Stimulated activated CD4-positive, alpha-beta T cell treated with anti-CD3 and anti-CD28 coated beads, Interleukin-2, amount 100 ng/mL, for 4 hours (primary cell): ENCODE measurements around the gene TMPRSS6.

ENCODE experiments used
- DNase-seq: peaks from one replicate; pipeline ENCODE4 v3.0.0-alpha.2; 2020; ENCODE audit warnings: low read depth

The TMPRSS6 gene

GRCh38 chr22:37117092-37117491, 7.6 kb upstream of the TMPRSS6 start:
- no peak for DNase-seq

GRCh38 chr22:37115032-37115431, 5.5 kb upstream of the TMPRSS6 start:
- DNase-seq: no peak

- DNase-seq: no peak
These were observed 4.2 kb upstream of the TMPRSS6 start for GRCh38 chr22:37113757-37114156.

DNA sequence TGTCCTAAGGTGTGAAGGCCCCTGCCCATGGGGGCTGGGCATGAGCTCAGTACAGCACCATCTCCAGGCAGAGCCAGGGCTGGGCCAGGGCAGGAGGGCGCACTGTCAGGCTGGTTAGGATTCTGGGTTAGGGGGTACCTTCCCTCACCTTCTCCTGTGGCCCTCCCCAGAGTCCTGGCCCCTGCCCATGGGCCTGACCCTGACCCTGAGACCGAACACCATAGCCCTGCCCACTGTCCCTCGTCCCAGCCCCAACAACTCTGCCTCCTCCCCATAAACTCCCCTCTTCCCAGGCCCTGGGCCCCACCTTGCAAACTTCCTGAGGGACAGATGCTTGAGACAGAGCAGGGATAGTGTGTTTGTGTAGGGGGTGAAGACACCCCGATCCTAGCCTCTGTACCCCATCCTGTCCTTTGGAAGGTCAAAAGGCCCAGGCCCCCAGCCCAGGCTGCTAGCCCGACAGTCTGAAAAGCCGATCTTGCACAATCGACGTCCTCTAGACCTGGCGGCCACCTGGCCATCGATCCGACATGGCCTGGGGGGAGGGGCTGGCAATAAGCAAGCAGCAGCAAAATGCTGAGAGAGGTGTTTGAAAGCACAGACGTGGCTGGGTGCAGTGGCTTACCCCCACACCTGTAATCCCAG, 2.7 kb upstream of the TMPRSS6 start:
- DNase-seq: no peak

DNA sequence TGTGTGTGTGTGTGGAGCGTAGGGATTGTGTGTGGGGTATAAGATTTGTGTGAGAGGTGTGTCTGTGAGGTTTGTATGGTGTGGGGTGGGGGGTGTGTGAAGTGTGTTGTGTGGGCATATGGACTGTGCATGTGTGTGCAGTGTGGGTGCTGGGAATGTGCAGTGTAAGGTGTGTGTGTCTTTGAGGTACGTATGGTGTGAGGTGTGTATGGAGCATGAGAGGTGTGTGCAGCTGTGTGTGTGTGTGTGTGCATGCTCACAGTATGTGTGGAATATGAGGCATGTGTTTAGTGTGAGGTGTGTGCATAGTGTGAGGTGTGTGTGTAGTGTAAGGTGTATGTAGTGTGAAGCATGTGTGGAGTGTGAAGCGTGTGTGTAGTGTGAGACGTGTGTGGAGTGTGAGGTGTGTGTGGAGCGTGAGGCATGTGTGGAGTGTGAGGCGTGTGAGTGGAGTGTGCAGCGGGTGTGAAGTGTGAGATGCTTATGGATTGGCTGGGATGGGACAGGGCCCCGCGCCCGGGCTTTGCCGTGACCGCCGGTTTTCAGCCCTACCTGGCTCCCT, 1.7 kb upstream of the TMPRSS6 start:
- no peak for DNase-seq

DNA sequence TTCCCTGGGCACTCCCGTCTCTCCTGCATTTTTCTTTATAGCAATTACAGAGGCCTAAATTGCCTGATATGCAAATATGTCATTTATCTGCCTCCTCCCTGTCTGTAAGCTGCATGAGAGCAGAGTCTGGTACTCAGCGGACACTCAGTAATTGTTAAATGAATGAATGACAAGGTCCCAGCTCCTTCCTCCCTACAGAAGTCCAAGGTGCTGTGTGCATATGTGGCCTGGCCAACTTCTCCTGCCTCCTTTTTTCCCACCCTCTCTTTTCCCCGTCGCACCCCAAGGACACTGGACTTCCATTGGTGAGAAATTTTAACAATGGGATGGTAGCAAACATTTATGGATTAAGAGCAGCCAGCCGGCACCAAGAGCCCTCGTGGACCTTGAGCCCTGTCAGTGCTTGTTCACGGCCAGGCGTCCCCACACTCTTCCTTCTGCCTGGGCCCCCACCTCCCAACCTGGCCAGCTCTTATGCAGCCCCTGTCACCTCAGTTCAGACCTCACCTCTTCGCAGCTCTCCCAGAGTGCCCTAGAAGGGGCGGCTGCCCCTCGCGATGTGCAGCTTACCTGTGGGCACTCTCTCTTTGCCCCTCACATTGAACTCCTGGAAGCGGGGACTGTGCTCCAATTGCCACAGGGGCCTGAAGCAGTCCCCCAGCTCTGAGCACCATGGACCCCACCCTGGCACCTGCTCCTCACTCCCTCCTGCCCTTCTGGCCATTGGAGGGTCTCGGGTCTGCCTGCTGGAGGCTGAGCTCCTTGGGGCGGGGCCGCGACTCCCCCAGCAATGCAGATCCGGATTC, 1.5 kb downstream of the TMPRSS6 start:
- DNase-seq: no peak

DNA sequence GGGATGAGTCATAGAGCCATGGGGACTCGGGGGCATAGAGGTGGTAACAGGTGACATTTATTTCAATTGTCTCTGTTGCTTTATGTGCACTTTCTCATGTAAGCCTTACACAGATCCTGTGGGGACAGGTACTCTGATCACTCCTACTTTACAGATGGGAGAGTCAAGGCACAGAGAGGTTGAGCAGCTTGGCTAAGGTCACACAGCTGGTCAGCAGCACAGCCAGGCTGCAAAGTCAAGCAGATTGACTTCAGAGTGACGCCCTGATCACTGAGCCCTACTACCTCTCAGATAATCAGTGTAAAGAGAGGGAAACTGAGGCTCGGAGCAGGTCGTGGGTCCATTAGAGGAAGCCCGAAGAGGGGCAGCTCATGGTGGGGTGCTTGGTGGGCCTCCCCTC, 3.5 kb downstream of the TMPRSS6 start:
- no peak for DNase-seq

GRCh38 chr22:37105154-37105553, 4.4 kb downstream of the TMPRSS6 start:
- DNase-seq: no peak

- no peak for DNase-seq
These were observed 5.7 kb downstream of the TMPRSS6 start for GRCh38 chr22:37103656-37104452.

DNA sequence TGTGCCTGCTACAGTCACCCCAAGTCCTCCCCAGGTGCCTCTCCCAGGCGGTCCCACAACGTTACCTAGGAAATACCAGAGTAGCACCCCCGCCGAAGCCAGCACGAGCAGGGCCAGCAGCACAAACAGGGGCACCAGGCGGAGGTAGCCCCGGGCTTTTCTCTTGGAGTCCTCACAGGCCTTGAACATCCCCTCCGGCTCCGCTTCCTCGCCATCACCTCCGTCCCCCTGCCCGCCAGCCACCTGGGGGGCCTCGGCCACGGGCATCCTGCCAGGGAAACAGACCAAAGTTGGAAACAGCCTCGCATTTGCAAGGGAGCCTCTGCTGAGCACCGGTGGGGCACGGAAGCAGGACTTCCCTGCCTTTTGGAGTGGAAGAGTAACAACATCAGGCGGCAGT, 6.4 kb downstream of the TMPRSS6 start:
- DNase-seq: no peak

- DNase-seq: no peak
These were observed 8.0 kb downstream of the TMPRSS6 start for GRCh38 chr22:37101311-37102066.

DNA sequence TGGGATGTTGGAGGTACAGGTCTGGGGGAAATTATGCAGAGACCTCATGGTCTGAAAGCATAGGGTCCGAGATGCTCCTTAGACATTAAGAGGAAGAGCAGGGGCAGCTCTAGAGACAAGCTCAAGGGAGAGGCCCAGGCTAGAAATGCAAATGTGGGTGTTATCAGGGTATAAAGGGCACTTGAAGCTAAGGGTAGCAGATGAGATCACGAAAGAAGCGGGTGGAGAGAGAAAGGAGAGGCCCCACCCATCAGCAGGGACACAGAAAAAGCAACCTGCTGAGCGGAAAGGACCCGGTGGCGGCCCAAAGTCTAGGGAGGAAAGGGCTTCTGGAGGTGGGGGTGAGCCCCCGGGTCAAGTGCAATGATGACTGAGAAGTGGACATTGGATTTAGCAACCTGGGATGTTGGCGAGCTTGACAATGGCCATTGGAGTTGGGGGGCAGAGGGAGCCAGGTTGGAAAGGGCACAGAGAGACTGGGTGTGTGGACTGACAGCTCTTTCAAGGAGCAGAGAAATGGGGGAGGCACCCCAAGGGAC, 8.9 kb downstream of the TMPRSS6 start:
- no peak for DNase-seq

DNA sequence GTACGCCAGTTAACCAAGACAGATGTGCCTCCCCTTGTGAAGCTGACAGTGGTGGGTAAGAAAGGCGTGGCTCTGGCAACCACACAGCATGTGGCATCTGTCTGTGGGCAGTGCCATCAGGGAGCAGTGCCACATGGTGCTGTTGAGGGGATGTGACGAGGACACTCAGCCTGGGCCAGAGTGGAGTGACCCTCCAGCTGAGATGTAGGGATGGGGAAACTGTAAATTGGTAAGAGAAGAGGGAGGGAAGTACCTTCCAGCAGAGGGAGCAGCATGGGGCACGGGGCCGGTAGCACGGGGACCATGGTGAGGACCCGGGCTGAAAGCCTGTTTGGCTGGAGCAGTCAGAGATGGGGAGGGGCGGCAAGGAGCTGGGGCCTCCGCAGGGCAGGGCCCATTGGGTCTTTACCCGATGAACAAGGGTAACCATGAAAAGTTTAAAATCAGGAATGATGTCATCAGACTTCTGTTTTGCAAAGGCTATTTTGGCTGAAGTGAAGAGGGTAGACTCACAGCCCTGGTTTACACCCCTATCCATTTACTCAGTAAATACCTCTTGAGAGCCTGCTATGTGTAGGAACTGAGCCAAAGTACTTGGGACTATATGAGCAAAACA, 10.4 kb downstream of the TMPRSS6 start:
- no peak for DNase-seq

- no peak for DNase-seq
These were observed 12.2 kb downstream of the TMPRSS6 start for GRCh38 chr22:37097346-37097745.

- peak; percentile 74 for DNase-seq
These were observed 14.4 kb downstream of the TMPRSS6 start for GRCh38 chr22:37095113-37095512.

- DNase-seq: no peak
These were observed 15.3 kb downstream of the TMPRSS6 start for GRCh38 chr22:37094239-37094638.

DNA sequence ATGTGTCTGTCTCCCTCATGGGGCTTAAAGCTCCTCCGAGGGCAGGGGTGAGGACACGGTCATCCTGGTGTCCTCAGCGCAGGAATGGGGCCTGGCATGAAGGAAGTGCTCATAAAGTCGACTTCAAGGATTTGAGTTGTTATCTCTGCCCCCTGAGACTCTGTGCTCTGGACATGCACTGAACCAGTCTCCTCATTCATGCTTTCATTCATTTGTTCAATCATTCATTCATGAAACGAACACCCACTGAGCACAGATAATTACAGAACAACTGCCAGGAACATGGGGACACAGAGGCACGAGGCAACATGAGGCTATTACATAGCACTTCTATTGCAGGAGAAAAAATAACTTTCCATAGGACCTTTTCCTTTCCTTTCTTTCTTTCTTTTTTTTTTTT, 16.5 kb downstream of the TMPRSS6 start:
- no peak for DNase-seq

DNA sequence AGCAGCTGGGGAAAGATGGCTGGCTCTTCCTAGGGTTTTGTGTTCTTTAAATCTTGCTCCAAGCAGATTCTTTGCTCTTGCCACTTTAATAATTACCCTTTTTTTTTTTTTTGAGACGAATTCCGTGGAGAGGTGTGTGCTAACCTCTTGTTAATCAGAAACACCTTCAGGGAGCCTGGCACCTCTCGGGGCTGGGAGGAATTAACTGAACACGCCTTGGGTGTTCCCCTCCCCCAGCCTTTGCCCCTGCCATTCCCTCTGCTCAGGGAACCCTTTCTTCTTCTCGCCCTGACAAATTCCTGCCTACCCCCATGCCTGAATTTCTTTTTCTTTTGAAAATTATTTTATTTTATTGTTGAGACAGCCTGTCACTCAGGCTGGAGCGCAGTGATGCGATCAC, 17.5 kb downstream of the TMPRSS6 start:
- DNase-seq: no peak

DNA sequence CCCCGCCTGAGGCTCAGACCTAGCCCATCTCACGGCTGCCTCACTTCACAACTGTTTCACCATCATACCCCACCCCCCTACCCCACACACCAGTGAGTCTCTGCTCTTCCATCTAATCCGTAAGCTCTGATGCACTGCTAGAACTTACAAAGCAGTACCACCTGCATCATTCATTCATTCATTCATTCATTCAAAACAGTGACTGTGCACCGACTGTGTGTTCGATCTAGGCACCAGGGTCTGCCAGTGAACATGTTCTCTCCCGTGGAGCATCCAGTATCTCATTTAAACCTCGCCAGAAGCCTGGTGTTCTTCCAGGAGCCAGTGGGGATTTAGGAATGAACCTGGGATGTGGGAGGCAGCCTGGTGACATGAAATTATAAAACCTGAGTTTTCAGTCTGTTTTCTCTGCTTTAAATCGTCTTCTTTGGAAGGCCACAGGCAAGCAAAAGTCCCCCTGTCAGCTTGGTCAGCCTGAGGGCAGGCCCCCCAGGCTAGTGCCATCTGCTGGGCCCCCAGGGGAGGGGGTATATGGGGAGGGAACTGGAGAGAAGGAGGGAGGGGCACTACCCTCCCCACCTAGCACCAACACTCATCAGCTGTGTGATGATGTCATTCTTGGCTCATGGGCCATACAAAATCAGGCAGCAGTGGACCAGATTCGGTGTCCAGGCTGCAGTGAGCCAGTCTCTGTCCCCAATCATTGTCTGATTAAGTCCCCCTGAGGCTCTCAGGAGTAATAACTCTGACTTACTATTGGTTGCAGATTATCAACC, 18.4 kb downstream of the TMPRSS6 start:
- DNase-seq: no peak

DNA sequence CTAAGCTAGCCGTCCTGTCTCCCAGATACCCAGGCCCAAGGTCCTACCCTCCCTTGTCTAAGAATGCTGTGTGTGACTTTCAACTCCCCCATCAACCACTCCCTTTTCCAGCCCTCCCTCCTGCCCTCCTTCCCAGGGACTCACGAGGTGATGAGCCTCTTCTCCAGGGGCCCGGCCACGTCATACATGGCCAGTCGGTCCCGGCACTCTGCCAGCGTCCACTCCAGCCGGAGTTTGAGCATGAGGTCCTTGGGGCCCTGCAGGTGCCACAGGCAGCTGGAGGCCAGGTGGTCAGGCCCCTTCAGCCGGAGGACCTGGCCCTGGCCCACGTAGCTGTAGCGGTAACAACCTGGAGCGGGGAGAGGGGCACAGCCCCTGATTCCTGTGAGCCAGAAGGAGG, 20.1 kb downstream of the TMPRSS6 start:
- no peak for DNase-seq
